ES-I3 (cell line): ENCODE measurements around the gene DDX1.
"Not testable (repeated sequence)": the region's sequence is repeated elsewhere in the genome, so short reads cannot be mapped to it uniquely, and the experiment has no call there.

ENCODE experiments used
- H3K36me3 ChIP-seq: 2 replicates; pipeline ENCODE4 v1.6.1; 2013; ENCODE audit warnings: mild to moderate bottlenecking, low read length, control low read depth, moderate library complexity; ENCODE audit not compliant: insufficient read depth
- H3K4me1 ChIP-seq: 2 replicates; pipeline ENCODE4 v1.6.1; 2013; ENCODE audit warnings: mild to moderate bottlenecking, control low read depth, low read length; ENCODE audit not compliant: insufficient read depth
- H3K9ac ChIP-seq: 2 replicates; pipeline ENCODE4 v1.6.1; 2013; ENCODE audit warnings: low read depth, mild to moderate bottlenecking, low read length, moderate library complexity
- H3K9me3 ChIP-seq: 2 replicates; pipeline ENCODE4 v1.6.1; 2013; ENCODE audit warnings: mild to moderate bottlenecking, low read length, moderate library complexity; ENCODE audit not compliant: control insufficient read depth, insufficient read depth

The DDX1 gene

GRCh38 chr2:15591692-15592463 is at the start of gene DDX1:
Gene DDX1, plus strand, starts transcription at chr2:15591868. Its CDS starts 66 bp downstream, at chr2:15591934.
- H3K36me3 ChIP-seq: peaks cover 6% of the 10 kb centered on the region
- peak within 1 kb of the TSS; percentile 93 for H3K9ac ChIP-seq
- H3K9me3 ChIP-seq: no peaks in the 10 kb centered on the region
- H3K4me1 ChIP-seq: no peaks in the 10 kb centered on the region

GRCh38 chr2:15542269-15542668 is 49.4 kb upstream of the DDX1 start:
- H3K9ac ChIP-seq, H3K9me3 ChIP-seq, H3K4me1 ChIP-seq, H3K36me3 ChIP-seq: not testable (repeated sequence)

- Histone ChIP-seq H3K36me3 (no peaks in the 10 kb centered on the region), H3K9me3 (no peaks in the 10 kb centered on the region), H3K4me1 (no peaks in the 10 kb centered on the region), H3K9ac (no peak overlapping the region)
These were observed 48.6 kb upstream of the DDX1 start for GRCh38 chr2:15543053-15543452.

GRCh38 chr2:15543541-15543940 is 48.1 kb upstream of the DDX1 start:
- no peaks in the 10 kb centered on the region for H3K36me3 ChIP-seq
- no peak overlapping the region for H3K9ac ChIP-seq
- H3K9me3 ChIP-seq: no peaks in the 10 kb centered on the region
- H3K4me1 ChIP-seq: no peaks in the 10 kb centered on the region

- Histone ChIP-seq H3K9ac (no peak overlapping the region), H3K9me3 (no peaks in the 10 kb centered on the region), H3K36me3 (no peaks in the 10 kb centered on the region), H3K4me1 (no peaks in the 10 kb centered on the region)
These were observed 47.4 kb upstream of the DDX1 start for GRCh38 chr2:15544227-15544626.

- Histone ChIP-seq H3K36me3 (no peaks in the 10 kb centered on the region), H3K4me1 (no peaks in the 10 kb centered on the region), H3K9me3 (no peaks in the 10 kb centered on the region), H3K9ac (no peak overlapping the region)
These were observed 45.2 kb upstream of the DDX1 start for GRCh38 chr2:15546297-15547098.

GRCh38 chr2:15547115-15547876 is 44.4 kb upstream of the DDX1 start:
- Histone ChIP-seq H3K9ac (no peak overlapping the region), H3K4me1 (no peaks in the 10 kb centered on the region), H3K36me3 (no peaks in the 10 kb centered on the region), H3K9me3 (no peaks in the 10 kb centered on the region)

GRCh38 chr2:15548974-15549373 is 42.7 kb upstream of the DDX1 start:
- H3K9me3 ChIP-seq: no peaks in the 10 kb centered on the region
- no peaks in the 10 kb centered on the region for H3K36me3 ChIP-seq
- no peak overlapping the region for H3K9ac ChIP-seq
- no peaks in the 10 kb centered on the region for H3K4me1 ChIP-seq

- no peaks in the 10 kb centered on the region for H3K4me1 ChIP-seq
- no peaks in the 10 kb centered on the region for H3K36me3 ChIP-seq
- no peak overlapping the region for H3K9ac ChIP-seq
- H3K9me3 ChIP-seq: no peaks in the 10 kb centered on the region
These were observed 38.1 kb upstream of the DDX1 start for GRCh38 chr2:15553519-15553918.

- no peak overlapping the region for H3K9ac ChIP-seq
- H3K4me1 ChIP-seq: no peaks in the 10 kb centered on the region
- no peaks in the 10 kb centered on the region for H3K36me3 ChIP-seq
- no peaks in the 10 kb centered on the region for H3K9me3 ChIP-seq
These were observed 37.7 kb upstream of the DDX1 start for GRCh38 chr2:15553951-15554350.

GRCh38 chr2:15554525-15555218 is 37.0 kb upstream of the DDX1 start:
- H3K36me3 ChIP-seq: no peaks in the 10 kb centered on the region
- H3K9ac ChIP-seq: no peak overlapping the region
- no peaks in the 10 kb centered on the region for H3K9me3 ChIP-seq
- H3K4me1 ChIP-seq: no peaks in the 10 kb centered on the region

GRCh38 chr2:15555760-15556193 is 35.9 kb upstream of the DDX1 start:
- no peaks in the 10 kb centered on the region for H3K36me3 ChIP-seq
- no peak overlapping the region for H3K9ac ChIP-seq
- H3K9me3 ChIP-seq: no peaks in the 10 kb centered on the region
- H3K4me1 ChIP-seq: no peaks in the 10 kb centered on the region

- no peaks in the 10 kb centered on the region for H3K9me3 ChIP-seq
- H3K9ac ChIP-seq: no peak overlapping the region
- H3K36me3 ChIP-seq: no peaks in the 10 kb centered on the region
- no peaks in the 10 kb centered on the region for H3K4me1 ChIP-seq
These were observed 35.2 kb upstream of the DDX1 start for GRCh38 chr2:15556311-15556930.

GRCh38 chr2:15557887-15558311 is 33.8 kb upstream of the DDX1 start:
- no peaks in the 10 kb centered on the region for H3K36me3 ChIP-seq
- no peak overlapping the region for H3K9ac ChIP-seq
- H3K9me3 ChIP-seq: no peaks in the 10 kb centered on the region
- H3K4me1 ChIP-seq: no peaks in the 10 kb centered on the region
